HG02642 (cell line): ENCODE data around the gene POC1A.
"Not testable (repeated sequence)": the region's sequence is repeated elsewhere in the genome, so short reads cannot be mapped to it uniquely, and the experiment has no call there.

ENCODE experiments used
- ATAC-seq: cut with Tn5 transposase; IDR thresholded peaks from one replicate; pipeline ENCODE4 v1.9.1; 2021; ENCODE audit warnings: mild to moderate bottlenecking; ENCODE audit not compliant: unreplicated experiment, poor library complexity

Gene POC1A

GRCh38 chr3:52036222-52036694 is 118.0 kb downstream of the POC1A start:
- peak; percentile 53 for ATAC-seq

GRCh38 chr3:52034651-52035050 is 119.6 kb downstream of the POC1A start:
- ATAC-seq, result no peak

- no peak for ATAC-seq
These were observed 120.0 kb downstream of the POC1A start for GRCh38 chr3:52034212-52034611.

DNA sequence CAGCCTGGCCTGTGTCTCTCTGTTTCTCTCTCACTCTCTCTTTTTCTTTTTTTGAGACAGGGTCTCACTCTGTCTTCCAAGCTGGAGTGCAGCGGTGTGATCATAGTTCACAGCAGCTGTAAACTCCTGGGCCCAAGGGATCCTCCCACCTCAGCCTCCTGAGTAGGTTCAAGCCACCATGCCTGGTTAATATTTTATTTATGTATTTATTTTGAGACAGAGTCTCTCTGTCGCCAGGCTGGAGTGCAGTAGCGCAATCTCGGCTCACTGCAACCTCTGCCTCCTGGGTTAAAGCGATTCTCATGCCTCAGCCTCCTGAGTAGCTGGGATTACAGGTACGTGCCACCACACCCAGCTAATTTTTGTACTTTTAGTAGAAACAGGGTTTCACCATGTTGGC is 120.5 kb downstream of the POC1A start:
- ATAC-seq, result not testable (repeated sequence)

DNA sequence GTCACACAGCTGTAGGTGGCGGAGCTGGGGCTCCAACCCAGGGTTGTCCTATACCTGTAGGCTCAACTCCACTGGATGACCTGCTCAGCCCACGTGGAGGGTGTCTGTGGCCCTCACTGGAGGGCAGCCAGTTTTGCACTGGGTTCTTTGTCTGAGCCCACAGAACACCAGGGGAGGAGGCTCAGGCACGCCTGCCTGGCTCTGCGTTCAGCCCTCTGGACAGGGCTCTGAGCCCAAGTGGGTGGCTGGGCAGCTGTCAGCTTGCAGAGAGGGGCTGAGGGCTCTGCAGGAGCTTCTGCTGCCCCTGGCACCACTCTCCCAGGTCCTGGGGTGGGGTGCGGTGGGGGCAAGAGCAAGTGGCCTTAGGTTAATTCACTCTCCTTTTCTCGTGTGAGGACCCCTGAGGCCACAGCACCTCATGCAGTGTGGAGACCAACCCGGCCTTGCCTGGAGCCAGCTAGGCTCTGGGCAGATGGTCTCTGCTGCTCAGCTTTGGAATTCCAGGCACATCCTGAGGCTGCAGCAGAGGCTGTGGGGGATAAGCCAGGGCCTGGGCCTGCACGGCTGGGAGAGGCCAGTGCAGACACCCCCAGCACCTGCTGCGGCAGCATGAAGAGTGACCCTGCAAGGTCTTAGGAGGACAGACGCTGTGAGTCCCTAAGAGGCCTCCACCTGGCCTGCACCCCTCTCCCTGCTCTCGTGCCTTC is 121.4 kb downstream of the POC1A start:
- no peak for ATAC-seq

DNA sequence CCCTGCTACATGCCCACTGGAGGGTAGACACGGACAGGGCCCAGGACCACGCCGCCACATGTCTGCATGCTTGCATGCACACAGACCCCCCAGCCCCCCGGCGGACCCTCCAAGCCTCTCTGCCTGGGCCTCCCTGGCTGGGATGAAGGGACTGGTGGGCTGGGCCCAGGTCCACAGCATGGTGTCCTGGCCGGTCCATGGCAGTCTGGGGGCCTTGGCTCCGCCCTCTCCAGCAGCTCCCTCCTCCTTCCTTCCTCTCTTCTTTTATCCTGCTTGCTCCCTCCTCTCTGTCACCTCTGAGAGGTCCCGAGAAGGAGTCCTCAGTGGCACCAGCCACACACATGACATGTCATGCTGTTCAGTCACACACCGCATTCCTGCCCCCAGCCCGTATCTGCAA is 122.3 kb downstream of the POC1A start:
- no peak for ATAC-seq

DNA sequence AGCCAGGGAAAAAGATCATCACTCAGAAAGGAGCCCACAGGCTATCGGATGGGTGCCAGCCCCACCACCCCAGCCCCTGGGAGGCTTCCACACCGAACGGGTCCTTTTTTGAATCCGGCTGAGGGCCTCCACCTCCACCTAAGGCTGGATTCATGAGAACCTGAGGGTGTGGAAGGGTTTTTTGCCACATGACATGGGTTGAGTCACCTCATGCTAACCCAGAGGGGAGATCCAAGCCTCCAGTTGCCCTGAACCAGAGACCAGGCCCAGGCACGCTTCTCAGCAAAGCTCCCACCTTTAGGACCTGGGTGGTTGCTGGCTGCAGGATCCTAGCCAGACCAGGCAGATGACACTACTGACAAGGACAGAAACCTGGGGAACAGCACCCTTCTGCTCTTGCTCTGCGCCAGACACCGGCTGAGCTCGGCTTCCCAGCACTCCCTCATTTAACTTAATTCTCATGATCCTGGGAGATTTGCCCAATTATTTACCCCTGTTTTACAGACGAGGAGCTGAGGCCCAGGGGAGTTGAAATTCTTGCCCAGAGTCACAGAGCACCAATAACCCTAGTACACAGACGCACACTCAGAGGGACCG is 123.4 kb downstream of the POC1A start:
- no peak for ATAC-seq

DNA sequence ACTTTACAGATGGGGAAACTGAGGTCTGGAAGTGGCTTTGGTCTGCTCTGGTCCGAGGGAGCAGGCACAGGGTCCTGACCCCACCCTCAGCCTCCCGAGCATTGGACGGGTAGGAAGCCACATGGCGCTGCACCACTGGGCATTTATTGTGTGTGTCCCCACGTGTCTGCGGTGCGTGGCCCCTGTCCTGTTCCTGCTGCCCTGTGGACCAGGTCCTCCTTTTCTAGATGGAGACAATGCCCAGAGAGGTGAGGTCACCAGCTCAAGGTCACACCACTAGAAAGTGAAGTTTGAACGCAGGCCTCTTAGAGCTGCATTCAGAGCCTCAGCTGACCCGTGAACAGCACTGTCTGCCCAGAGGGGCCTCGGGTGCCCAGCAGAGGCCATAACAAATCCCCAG is 124.7 kb downstream of the POC1A start:
- no peak for ATAC-seq

DNA sequence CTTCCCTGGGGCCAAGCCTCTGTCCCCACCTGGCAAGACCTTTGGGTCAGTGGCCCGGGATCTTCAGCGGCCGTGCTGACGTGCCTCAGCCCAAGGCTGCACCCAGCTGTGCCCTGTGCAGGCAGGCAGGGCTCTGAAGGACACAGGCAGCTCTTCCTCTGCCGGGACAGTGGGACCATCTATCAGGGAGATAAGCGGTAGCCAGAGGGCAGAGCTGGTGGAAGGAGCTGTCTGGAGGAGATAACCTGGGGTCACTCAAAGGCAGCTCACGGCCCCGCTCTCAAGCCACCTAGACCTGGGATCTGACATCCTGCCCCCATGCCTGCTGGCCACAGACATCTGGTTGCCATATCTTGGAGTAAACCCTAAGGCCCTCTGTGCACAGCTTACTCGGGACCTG is 125.2 kb downstream of the POC1A start:
- no peak for ATAC-seq

GRCh38 chr3:52028572-52028971 is 125.7 kb downstream of the POC1A start:
- no peak for ATAC-seq

DNA sequence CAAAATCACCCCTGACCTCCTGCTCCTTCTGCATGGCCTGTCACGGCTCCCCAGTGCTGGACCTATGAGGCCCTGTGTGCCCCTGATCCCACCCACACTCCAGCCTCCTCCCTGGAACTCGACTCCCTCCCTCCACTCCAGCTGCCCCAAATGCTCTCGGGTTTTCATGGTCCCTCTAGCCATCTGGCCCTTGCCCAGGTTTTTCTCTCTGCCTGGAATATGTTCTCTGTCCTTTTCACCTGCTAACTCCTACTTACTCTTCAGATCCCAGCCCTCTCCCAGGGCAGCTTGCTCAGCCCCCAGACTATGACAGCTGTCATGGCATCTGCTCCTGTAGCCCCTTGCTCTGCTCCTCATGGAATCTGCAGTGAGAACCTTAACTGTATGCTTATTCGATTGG is 128.2 kb downstream of the POC1A start:
- ATAC-seq, result no peak

DNA sequence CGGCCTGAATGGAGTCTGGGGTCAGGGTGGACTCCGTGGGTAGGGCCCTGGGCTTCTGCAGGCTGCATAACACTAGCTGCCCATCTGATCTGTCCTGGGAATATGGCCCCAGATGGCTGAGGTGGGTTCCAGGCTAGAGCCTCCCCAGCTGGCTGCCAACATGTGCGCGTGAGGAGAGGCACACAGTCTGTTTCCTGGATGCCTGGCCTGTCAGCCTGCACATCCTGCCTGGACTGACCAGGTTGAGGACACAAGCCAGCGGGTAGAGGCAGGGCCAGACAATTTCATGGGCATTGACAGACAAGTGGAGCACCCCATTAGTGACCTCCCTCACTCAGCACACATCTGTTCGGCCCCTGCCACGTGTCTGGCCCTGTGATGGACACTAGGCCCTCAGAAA is 128.8 kb downstream of the POC1A start:
- no peak for ATAC-seq
